Measurements from ENCODE around the gene BUD31.
A peak's percentile ranks its signal among the peaks of the same experiment; 100 is the strongest.
"Not testable (repeated sequence)": the region's sequence is repeated elsewhere in the genome, so short reads cannot be mapped to it uniquely, and the experiment has no call there.

Gene BUD31

DNA sequence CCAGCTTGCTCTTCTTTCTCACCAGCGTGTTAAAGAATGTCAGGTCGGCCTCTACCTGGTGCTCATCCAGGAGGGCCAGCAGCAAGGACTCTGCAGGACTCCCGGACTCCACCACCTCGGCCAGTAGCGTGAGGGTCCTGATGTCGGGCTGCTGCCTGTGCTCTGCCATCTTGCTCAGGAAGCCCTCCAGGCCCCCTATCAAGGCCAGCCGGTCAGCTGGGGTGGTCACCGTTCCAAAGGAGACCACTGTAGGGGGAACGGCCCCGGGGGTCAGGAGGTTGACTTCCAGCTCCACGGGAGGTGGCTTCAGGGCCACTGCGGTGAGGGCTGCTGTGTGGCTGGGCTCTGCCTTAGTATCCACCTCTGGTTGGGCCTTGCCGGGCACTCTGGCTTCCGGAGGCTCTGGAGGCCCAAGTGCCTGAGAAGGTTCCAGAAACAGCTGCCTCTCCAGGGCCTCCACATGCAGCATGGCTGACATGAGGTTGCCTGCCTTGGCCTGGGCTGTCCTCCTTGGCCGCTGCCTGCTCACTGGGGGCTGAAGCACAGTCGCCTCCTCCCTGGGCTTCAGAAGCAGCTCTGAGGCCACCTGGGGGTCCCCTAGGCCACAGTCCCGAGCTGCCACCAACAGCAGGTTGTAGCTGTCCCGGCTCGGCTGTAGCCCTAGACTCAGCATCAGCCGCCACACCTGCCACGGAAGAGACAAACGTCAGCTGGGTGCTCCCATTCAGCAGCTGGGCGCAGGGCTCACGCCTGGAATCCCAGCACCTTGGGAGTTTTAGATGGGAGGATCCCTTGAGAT is 16.4 kb downstream of the BUD31 start:
- no peaks in the 10 kb centered on the region for H3K36me3 Mint-ChIP-seq
- no peaks in the 10 kb centered on the region for H3K4me1 Mint-ChIP-seq (ENCODE audit: low read depth)
- no peak overlapping the region for H3K4me3 Mint-ChIP-seq
- H3K9me3 Mint-ChIP-seq (ENCODE audit: low read depth), result no peaks in the 10 kb centered on the region
- H3K27ac Mint-ChIP-seq, result no peak overlapping the region
- no peaks in the 10 kb centered on the region for H3K27me3 Mint-ChIP-seq

DNA sequence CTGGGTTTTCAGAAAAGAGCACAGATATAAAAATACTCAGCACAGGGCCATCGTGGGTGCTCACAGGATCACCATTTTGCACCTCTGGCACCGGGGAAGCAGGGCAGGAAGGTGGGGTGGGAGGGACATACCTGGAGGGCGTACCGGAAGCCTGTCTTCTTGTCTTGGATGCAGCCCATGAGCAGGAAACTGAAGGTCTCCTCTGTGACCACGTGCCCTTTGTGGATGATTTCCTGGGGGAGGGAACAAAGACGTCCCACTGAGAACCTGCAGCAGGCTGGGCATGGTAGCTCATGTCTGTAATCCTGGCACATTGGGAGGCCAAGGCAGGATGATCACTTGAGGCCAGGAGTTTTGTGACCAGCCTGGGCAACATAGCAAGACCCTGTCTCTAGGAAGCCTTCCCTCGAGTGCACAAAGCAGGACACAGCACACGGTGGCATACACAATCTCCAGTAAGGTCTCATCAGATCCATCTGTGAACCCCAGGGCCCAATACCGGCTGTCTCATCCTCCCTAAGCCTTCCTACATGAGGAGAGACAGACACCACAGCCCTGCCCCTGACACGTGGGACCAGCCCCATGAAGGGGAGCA is 20.3 kb downstream of the BUD31 start:
- Mint-ChIP-seq H3K27me3 (no peaks in the 10 kb centered on the region), H3K4me1 (ENCODE audit: low read depth) (no peaks in the 10 kb centered on the region), H3K9me3 (ENCODE audit: low read depth) (no peaks in the 10 kb centered on the region), H3K36me3 (peaks cover 4% of the 10 kb centered on the region), H3K4me3 (no peak overlapping the region), H3K27ac (no peak overlapping the region)

DNA sequence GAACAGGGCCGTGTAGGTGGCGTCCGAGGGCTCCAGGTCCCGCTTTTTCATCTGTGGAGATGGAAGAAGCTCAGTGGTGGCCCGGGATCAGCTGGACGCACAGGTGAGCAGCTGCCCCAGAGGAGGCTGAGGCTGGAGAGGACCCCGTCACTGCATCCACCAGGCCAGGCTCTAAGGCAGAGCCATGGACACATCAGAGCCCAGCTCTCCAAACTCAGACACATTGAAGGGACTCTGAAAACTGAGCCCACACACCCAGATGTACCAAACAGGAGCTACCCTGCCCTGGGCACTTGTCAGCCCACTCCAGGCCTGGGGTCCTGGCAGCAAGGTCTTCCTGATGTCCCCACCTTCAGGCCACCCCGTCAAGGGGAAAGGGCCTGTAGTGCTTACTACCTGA is 21.0 kb downstream of the BUD31 start:
- no peaks in the 10 kb centered on the region for H3K27me3 Mint-ChIP-seq
- H3K4me1 Mint-ChIP-seq (ENCODE audit: low read depth), result no peaks in the 10 kb centered on the region
- no peak overlapping the region for H3K4me3 Mint-ChIP-seq
- H3K9me3 Mint-ChIP-seq (ENCODE audit: low read depth), result no peaks in the 10 kb centered on the region
- no peak overlapping the region for H3K27ac Mint-ChIP-seq
- peaks cover 4% of the 10 kb centered on the region for H3K36me3 Mint-ChIP-seq

DNA sequence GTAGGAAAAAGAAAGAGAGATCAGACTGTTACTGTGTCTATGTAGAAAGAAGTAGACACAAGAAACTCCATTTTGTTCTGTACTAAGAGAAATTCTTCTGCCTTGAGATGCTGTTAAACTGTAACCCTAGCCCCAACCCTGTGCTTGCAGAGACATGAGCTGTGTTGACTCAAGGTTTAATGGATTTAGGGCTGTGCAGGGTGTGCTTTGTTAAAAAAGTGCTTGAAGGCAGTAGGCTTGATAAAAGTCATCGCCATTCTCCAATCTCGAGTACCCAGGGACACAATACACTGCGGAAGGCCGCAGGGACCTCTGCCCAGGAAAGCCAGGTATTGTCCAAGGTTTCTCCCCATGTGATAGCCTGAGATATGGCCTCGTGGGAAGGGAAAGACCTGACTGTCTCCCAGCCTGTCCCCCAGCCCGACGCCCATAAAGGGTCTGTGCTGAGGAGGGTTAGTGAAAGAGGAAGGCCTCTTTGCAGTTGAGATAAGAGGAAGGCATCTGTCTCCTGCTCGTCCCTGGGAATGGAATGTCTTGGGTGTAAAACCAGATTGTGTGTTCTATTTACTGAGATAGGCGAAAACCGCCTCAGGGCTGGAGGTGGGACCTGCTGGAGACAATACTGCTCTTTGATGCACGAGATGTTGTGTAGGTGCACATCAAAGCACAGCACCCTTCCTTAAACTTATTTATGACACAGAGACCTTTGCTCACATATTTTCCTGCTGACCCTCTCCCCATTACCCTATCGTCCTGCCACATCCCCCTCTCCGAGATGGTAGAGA is 23.2 kb downstream of the BUD31 start:
- not testable (repeated sequence) for H3K4me1 Mint-ChIP-seq (ENCODE audit: low read depth); H3K27ac Mint-ChIP-seq; H3K4me3 Mint-ChIP-seq; H3K9me3 Mint-ChIP-seq (ENCODE audit: low read depth); H3K27me3 Mint-ChIP-seq; H3K36me3 Mint-ChIP-seq

DNA sequence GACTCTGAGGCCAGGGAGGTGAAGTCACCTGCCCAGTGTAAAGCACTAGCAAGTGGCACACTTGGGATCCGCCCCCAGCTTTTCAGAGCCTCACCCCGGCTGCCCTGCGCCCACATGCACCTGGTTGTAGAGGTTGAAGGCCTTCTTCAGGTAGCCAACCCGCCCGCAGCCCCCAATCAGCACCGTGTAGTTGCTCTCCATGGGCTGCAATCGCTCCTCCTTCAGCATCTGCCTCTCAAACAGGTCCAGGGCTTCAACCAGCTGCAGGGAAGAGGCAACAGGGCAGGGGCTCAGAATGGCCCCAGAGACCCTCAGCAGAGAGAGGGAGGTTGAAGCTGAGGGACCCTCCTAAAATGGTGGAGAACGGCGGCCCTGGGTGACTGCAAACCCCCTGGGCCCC is 24.4 kb downstream of the BUD31 start:
- Mint-ChIP-seq H3K27ac (no peak overlapping the region), H3K4me3 (no peak overlapping the region), H3K4me1 (ENCODE audit: low read depth) (peaks cover 13% of the 10 kb centered on the region), H3K36me3 (peaks cover 4% of the 10 kb centered on the region), H3K27me3 (no peaks in the 10 kb centered on the region), H3K9me3 (ENCODE audit: low read depth) (no peaks in the 10 kb centered on the region)

DNA sequence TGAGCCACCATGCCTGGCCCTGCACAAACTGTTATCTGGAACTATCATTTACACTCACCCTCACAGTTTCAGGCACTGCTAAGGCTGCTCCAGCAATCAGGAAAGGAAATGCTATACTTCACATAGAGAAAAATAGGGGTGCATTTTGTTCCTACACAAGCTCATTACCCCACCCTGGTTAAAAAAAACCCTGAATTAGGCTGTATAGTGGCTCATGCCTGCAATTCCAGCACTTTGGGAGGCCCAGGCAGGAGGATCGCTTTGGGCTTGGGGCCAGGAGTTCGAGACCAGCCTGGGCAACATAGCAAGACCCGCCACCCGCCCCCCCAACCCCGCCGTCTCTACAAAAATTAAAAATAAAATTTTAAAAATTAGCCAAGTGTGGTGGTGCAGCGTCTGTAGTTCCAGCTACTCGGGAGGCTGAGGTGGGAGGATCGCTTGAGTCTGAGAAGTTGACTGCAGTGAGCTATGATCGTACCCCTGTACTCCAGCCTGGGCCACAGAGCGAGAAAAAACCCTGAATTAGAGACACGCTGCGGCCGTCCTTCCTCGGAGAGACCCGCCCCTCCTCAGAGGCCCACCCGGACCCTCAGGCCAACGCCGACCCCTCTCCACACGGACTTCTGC is 29.3 kb downstream of the BUD31 start:
- H3K4me3 Mint-ChIP-seq, result peak overlapping the region; percentile 97

DNA sequence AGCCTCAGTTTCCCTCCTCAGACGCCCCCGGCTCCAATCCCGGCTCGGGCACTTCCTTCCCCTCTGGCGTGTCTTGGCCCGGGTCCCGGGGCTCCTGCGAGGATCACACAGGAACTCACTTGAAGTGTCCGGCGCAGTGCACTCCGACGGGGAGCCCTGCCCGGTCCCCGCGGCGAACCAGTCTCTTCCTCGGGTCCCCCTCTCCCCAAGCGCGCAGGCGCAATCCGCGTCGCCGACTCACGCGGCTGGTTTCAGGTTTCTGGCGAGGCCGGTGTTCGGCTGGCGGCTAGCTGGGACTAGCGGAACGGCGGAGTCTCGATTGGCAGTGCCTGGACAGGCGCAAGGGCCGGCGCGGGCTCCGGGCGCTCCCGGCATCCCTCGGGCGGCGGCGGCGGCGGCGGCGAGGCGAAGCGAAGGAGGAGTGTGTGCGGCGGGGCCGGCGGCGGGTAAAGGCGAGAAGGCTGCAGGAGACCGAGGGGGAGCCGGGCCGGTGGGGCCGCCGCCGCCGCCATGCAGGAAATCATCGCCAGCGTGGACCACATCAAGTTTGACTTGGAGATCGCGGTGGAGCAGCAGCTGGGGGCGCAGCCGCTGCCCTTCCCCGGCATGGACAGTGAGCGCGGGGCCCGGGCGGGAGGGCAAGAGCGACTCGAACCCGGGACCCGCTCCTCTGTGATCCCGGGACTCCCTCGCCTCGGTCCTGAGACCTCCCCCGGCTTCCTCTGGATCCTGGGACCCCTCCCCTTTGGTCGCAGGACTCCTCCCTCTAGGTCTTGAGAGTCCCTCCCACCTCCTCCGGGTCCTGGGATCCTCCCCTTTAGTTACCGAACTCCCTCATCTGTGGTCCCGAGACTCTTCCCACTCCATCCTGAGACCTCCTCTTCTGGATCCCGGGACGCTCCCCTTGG is 30.1 kb downstream of the BUD31 start, which contains the start of the genes CPSF4 and PTCD1:
Gene CPSF4, plus strand, starts transcription at position 371 of the 908 bp plus-strand sequence. Its CDS starts 140 bp downstream, at position 511.
Gene PTCD1, minus strand, starts transcription at position 226 of the 908 bp plus-strand sequence. CDS start 3,556 bp downstream, outside the sequence.
- Mint-ChIP-seq H3K4me1 (ENCODE audit: low read depth) (peaks cover 34% of the 10 kb centered on the region), H3K4me3 (peak within 1 kb of the TSS; percentile 97), H3K27me3 (no peaks in the 10 kb centered on the region), H3K27ac (peak within 1 kb of the TSS; percentile 96), H3K36me3 (peaks cover 6% of the 10 kb centered on the region), H3K9me3 (ENCODE audit: low read depth) (no peaks in the 10 kb centered on the region)

More for the DNA sequence above, 29.3 kb downstream of the BUD31 start:
- Mint-ChIP-seq H3K27ac (peak overlapping the region; percentile 96), H3K4me1 (ENCODE audit: low read depth) (peaks cover 32% of the 10 kb centered on the region), H3K36me3 (peaks cover 3% of the 10 kb centered on the region), H3K9me3 (ENCODE audit: low read depth) (no peaks in the 10 kb centered on the region), H3K27me3 (no peaks in the 10 kb centered on the region)

DNA sequence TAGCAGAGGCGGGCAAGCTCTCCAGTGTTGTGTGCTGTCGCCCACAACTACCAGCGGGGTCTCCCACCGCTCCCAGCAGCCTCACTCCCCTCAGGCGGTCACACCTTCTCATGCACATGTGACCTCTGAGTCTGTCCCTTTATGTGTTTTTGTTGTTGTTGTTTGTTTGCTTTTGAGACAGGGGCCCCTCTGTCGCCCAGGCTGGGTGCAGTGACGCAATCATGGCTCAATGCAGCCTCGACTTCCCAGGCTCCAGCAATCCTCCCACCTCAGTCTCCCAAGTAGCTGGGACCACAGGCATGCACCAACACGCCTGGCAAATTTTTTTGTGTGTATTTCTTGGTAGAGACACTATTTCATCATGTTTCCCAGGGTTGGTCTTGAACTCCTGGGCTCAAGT is 31.4 kb downstream of the BUD31 start:
- no peaks in the 10 kb centered on the region for H3K9me3 Mint-ChIP-seq (ENCODE audit: low read depth)
- H3K27ac Mint-ChIP-seq, result no peak overlapping the region
- no peaks in the 10 kb centered on the region for H3K27me3 Mint-ChIP-seq
- H3K4me1 Mint-ChIP-seq (ENCODE audit: low read depth), result peaks cover 34% of the 10 kb centered on the region
- H3K36me3 Mint-ChIP-seq, result peaks cover 6% of the 10 kb centered on the region
- peak overlapping the region; percentile 97 for H3K4me3 Mint-ChIP-seq

DNA sequence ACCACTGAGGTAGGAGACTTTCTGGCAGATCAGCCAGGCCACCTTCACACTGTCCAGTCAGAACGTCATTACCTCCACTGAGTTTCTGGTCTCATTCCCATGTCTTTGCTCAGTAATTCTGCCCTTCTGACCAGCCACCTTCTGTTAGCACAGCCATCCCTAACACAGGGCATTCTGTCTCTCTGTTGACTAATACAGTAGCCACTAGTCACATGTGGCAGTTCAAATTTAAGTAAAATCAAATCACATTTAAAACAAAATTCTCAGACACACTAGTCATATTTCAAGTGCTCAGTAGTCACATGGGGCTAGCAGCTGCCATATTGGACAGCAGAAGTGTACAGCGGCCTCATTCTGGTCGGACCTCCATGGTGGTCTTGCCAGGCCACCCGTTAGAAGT is 37.3 kb downstream of the BUD31 start:
- Mint-ChIP-seq H3K4me3 (no peak overlapping the region), H3K27me3 (no peaks in the 10 kb centered on the region), H3K27ac (no peak overlapping the region), H3K4me1 (ENCODE audit: low read depth) (peaks cover 9% of the 10 kb centered on the region), H3K9me3 (ENCODE audit: low read depth) (no peaks in the 10 kb centered on the region), H3K36me3 (peaks cover 6% of the 10 kb centered on the region)

DNA sequence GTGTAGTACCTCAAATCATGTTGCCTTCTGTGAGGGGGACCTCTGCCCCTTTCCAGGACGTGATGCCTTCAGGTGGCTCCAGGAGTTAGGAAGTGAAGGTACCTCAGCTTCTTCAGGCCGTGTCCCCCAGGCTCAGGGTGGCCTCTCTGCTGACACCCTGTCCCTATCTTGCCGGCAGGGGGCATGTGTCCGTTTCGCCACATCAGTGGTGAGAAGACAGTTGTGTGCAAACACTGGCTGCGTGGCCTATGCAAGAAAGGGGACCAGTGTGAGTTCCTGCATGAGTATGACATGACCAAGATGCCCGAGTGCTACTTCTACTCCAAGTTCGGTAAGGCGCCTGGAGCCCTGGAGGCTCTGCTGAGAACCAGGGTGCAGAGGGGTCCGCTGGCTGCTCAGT is 39.2 kb downstream of the BUD31 start:
- Mint-ChIP-seq H3K9me3 (ENCODE audit: low read depth) (no peaks in the 10 kb centered on the region), H3K36me3 (peaks cover 4% of the 10 kb centered on the region), H3K4me1 (ENCODE audit: low read depth) (peaks cover 3% of the 10 kb centered on the region), H3K27ac (no peak overlapping the region), H3K4me3 (no peak overlapping the region), H3K27me3 (no peaks in the 10 kb centered on the region)

DNA sequence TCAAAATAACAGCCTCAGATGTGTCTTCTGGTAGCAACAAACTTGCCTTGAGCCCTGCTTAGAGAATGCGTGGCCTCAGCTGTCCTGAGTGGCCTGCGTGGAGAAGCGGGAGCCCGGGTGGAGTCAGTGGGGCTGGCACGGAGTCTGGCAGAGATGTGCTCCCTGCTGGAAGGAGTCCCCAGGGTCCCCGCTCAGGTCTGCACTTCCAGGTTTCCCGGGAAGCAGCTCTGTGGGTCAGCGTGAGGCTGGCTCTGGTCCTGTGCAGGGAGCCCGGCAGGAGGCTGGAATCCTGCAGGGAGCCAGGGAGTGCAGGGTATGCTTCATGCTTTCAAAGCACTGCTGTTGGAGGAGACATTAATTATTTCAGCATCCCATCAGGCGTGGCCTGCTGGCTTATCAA is 40.1 kb downstream of the BUD31 start:
- no peaks in the 10 kb centered on the region for H3K36me3 Mint-ChIP-seq
- H3K27ac Mint-ChIP-seq, result no peak overlapping the region
- H3K27me3 Mint-ChIP-seq, result no peaks in the 10 kb centered on the region
- H3K9me3 Mint-ChIP-seq (ENCODE audit: low read depth), result no peaks in the 10 kb centered on the region
- no peaks in the 10 kb centered on the region for H3K4me1 Mint-ChIP-seq (ENCODE audit: low read depth)
- H3K4me3 Mint-ChIP-seq, result no peak overlapping the region

DNA sequence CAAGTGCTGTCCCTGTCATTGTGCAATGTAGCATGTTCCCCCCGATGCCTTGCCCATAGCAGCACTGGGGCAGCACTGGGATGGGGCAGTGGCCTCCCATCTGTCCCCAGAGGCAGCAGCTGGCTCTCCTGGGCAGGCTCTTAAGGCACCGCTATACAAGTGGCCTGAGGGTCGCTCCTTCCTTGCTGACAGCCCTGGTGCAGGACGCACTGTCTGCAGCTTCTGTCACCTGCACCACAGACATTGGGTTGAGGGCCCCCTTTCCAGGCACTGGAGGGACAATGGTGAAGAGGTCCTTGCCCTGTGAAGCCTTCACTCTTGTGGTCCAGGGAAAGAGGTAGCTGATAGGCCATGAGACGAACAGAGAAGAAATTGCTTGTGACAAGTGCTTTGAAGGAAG is 40.6 kb downstream of the BUD31 start:
- no peak overlapping the region for H3K27ac Mint-ChIP-seq
- H3K9me3 Mint-ChIP-seq (ENCODE audit: low read depth), result no peaks in the 10 kb centered on the region
- H3K4me1 Mint-ChIP-seq (ENCODE audit: low read depth), result no peaks in the 10 kb centered on the region
- no peak overlapping the region for H3K4me3 Mint-ChIP-seq
- H3K27me3 Mint-ChIP-seq, result no peaks in the 10 kb centered on the region
- no peaks in the 10 kb centered on the region for H3K36me3 Mint-ChIP-seq

DNA sequence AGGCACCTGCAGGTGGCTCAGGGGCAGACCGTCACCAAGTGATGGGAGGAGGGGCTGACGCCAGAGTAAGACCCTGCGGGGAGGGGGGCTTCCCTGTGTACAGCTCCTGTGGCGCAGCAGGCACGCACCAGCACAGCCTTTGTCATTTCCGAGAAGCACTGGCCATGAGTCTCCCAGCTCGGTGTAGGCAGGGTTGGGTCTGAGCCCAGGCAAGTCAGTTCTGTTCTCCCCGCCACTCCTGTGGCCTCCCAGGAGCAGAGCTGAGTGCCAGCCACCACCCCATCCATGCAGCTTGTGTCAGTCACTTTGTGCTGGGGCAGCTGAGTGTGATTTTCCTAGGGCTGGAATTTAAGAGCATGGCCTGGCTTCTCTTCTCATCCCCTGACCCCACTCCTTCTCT is 43.2 kb downstream of the BUD31 start:
- H3K4me3 Mint-ChIP-seq, result no peak overlapping the region
- no peaks in the 10 kb centered on the region for H3K4me1 Mint-ChIP-seq (ENCODE audit: low read depth)
- no peak overlapping the region for H3K27ac Mint-ChIP-seq
- no peaks in the 10 kb centered on the region for H3K9me3 Mint-ChIP-seq (ENCODE audit: low read depth)
- no peaks in the 10 kb centered on the region for H3K36me3 Mint-ChIP-seq
- H3K27me3 Mint-ChIP-seq, result no peaks in the 10 kb centered on the region

DNA sequence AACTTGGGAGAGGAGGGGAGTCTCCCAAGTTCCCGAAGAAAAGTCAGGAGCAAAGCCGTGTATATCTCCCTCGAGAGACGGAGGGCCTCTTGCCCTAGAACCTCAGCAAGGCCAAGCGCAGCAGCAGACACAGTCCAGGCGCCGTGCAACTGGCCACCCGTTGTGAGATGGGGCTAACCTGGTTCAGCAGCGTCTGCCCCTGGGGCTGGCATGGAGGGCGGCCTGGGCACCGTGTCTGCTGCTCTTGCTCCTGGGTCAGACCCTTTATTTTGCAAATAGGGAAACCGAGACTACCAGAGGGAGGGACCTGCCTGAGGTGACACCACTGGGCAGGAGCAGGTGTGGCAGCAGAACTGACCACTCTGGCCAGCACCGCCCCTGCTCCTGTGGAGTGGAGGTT is 43.8 kb downstream of the BUD31 start:
- H3K27me3 Mint-ChIP-seq, result no peaks in the 10 kb centered on the region
- H3K4me1 Mint-ChIP-seq (ENCODE audit: low read depth), result no peaks in the 10 kb centered on the region
- H3K36me3 Mint-ChIP-seq, result no peaks in the 10 kb centered on the region
- H3K9me3 Mint-ChIP-seq (ENCODE audit: low read depth), result no peaks in the 10 kb centered on the region
- no peak overlapping the region for H3K4me3 Mint-ChIP-seq
- H3K27ac Mint-ChIP-seq, result no peak overlapping the region
